Measurements from ENCODE around the gene FRYL.

GRCh38 chr4:48786549-48786948, 6.5 kb upstream of the FRYL start:
- no peak for TF ChIP-seq CTCF (IDR thresholded peaks at IDR 0.05)
- TF ChIP-seq POLR2A (IDR thresholded peaks at IDR 0.05): no peak

Measured in right lobe of liver (tissue), 4 donors.